ENCODE results near the gene TEDDM1. TPM values are rescaled to one million over a fixed set of nuclear protein-coding genes. Genes with fewer than 3 reads are reported as not detected.

The TEDDM1 gene
- polyA plus RNA-seq, 1 donor (not counting 4 experiments of a cell fraction or from before 2014, with no cell fraction given), result not detected

GRCh38 chr1:182351790-182352364, 48.6 kb downstream of the TEDDM1 start:
- no peak overlapping the region for H2AFZ ChIP-seq (ENCODE audit: control insufficient read depth, low read length)
- H3K4me1 ChIP-seq (ENCODE audit: control insufficient read depth, extremely low read depth, insufficient read depth, low read length), result no peaks in the 10 kb centered on the region
- no peak for DNase-seq (ENCODE audit: low read depth, low spot score)
- H3K9me3 ChIP-seq (ENCODE audit: control insufficient read depth, low read depth, low read length), result no peaks in the 10 kb centered on the region
- H4K20me1 ChIP-seq (ENCODE audit: control insufficient read depth, extremely low read depth, insufficient read depth, low read length), result no peaks in the 10 kb centered on the region
- H3K4me3 ChIP-seq (ENCODE audit: control insufficient read depth in 2 of 3, extremely low read depth in 1 of 3, insufficient read depth in 2 of 3, low read depth in 1 of 3, low read length in 3 of 3), result no peak overlapping the region
- TF ChIP-seq, protein P1, sequence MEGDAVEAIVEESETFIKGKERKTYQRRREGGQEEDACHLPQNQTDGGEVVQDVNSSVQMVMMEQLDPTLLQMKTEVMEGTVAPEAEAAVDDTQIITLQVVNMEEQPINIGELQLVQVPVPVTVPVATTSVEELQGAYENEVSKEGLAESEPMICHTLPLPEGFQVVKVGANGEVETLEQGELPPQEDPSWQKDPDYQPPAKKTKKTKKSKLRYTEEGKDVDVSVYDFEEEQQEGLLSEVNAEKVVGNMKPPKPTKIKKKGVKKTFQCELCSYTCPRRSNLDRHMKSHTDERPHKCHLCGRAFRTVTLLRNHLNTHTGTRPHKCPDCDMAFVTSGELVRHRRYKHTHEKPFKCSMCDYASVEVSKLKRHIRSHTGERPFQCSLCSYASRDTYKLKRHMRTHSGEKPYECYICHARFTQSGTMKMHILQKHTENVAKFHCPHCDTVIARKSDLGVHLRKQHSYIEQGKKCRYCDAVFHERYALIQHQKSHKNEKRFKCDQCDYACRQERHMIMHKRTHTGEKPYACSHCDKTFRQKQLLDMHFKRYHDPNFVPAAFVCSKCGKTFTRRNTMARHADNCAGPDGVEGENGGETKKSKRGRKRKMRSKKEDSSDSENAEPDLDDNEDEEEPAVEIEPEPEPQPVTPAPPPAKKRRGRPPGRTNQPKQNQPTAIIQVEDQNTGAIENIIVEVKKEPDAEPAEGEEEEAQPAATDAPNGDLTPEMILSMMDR (optimal IDR thresholded peaks at IDR 0.05 in 1 of 3, IDR thresholded peaks at IDR 0.05 in 1 of 3, conservative IDR thresholded peaks at IDR 0.05 in 1 of 3; ENCODE audit: extremely low read depth in 1 of 3, insufficient read depth in 2 of 3, low read length in 3 of 3), result no peak
- no peak for TF ChIP-seq EZH2 (IDR thresholded peaks at IDR 0.05; ENCODE audit: low read length)
- H3K36me3 ChIP-seq (ENCODE audit: control insufficient read depth in 2 of 2, extremely low read depth in 1 of 2, insufficient read depth in 2 of 2, low read length in 2 of 2), result no peaks in the 10 kb centered on the region
- H3K9ac ChIP-seq (ENCODE audit: control insufficient read depth, extremely low read depth, insufficient read depth, low read length), result no peak overlapping the region
- no peak for FAIRE-seq
- H3K79me2 ChIP-seq (ENCODE audit: control insufficient read depth, insufficient read depth, low read length), result no peaks in the 10 kb centered on the region
- dilution Hi-C loops (cut with MboI; ENCODE audit: extremely low pct_ligation_motif_present, low sequenced_read_pairs), result no loop called here
- H3K27me3 ChIP-seq (ENCODE audit: control insufficient read depth, extremely low read depth, insufficient read depth, low read length), result no peaks in the 10 kb centered on the region
- no peak overlapping the region for H3K4me2 ChIP-seq (ENCODE audit: control insufficient read depth, extremely low read depth, insufficient read depth, low read depth, low read length)
- no peak overlapping the region for H3K27ac ChIP-seq (ENCODE audit: control insufficient read depth, insufficient read depth, low read length)
- no peaks in the 10 kb centered on the region for H3K9me1 ChIP-seq (ENCODE audit: control insufficient read depth, extremely low read depth, insufficient read depth, low read length)

DNA sequence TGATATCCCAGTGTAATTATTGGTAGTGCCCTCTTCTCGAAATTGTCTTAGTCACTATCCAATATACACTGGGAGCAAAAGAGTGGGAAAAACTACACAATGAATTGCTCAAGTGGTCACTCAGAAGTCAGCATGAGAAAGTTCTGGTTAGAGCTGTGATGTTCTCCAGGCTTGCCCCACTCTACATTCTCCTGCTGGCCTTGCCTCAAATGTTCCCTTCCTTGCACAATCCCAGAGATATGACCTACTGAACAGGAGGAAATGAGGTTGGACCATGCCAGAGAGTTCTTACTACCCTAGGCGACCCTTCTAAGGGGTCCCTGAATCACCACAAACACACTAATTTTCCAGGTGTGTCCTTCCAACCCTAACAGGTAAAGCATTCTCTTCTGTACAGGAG, 49.6 kb downstream of the TEDDM1 start:
- H3K9me1 ChIP-seq (ENCODE audit: control insufficient read depth, extremely low read depth, insufficient read depth, low read length), result no peaks in the 10 kb centered on the region
- FAIRE-seq, result no peak
- TF ChIP-seq, protein P1 (optimal IDR thresholded peaks at IDR 0.05 in 1 of 3, IDR thresholded peaks at IDR 0.05 in 1 of 3, conservative IDR thresholded peaks at IDR 0.05 in 1 of 3; ENCODE audit: extremely low read depth in 1 of 3, insufficient read depth in 2 of 3, low read length in 3 of 3), result no peak
- no peak for TF ChIP-seq EZH2 (IDR thresholded peaks at IDR 0.05; ENCODE audit: low read length)
- H3K27ac ChIP-seq (ENCODE audit: control insufficient read depth, insufficient read depth, low read length), result no peak overlapping the region
- no peaks in the 10 kb centered on the region for H3K79me2 ChIP-seq (ENCODE audit: control insufficient read depth, insufficient read depth, low read length)
- no peaks in the 10 kb centered on the region for H4K20me1 ChIP-seq (ENCODE audit: control insufficient read depth, extremely low read depth, insufficient read depth, low read length)
- no peak overlapping the region for H3K4me3 ChIP-seq (ENCODE audit: control insufficient read depth in 2 of 3, extremely low read depth in 1 of 3, insufficient read depth in 2 of 3, low read depth in 1 of 3, low read length in 3 of 3)
- dilution Hi-C loops (cut with MboI; ENCODE audit: extremely low pct_ligation_motif_present, low sequenced_read_pairs), result no loop called here
- H3K9ac ChIP-seq (ENCODE audit: control insufficient read depth, extremely low read depth, insufficient read depth, low read length), result no peak overlapping the region
- no peak overlapping the region for H2AFZ ChIP-seq (ENCODE audit: control insufficient read depth, low read length)
- H3K4me1 ChIP-seq (ENCODE audit: control insufficient read depth, extremely low read depth, insufficient read depth, low read length), result no peaks in the 10 kb centered on the region
- no peaks in the 10 kb centered on the region for H3K9me3 ChIP-seq (ENCODE audit: control insufficient read depth, low read depth, low read length)
- H3K27me3 ChIP-seq (ENCODE audit: control insufficient read depth, extremely low read depth, insufficient read depth, low read length), result no peaks in the 10 kb centered on the region
- DNase-seq (ENCODE audit: low read depth, low spot score), result no peak
- H3K4me2 ChIP-seq (ENCODE audit: control insufficient read depth, extremely low read depth, insufficient read depth, low read depth, low read length), result no peak overlapping the region
- no peaks in the 10 kb centered on the region for H3K36me3 ChIP-seq (ENCODE audit: control insufficient read depth in 2 of 2, extremely low read depth in 1 of 2, insufficient read depth in 2 of 2, low read length in 2 of 2)
